IMR-90 (cell line): ENCODE measurements around the gene ITPRID1. TPM values are rescaled to one million over a fixed set of nuclear protein-coding genes. Genes with fewer than 3 reads are reported as not detected.

Experiments
- ATAC-seq: fragments of 200-7000 bp; cut with Tn5 transposase; 2 replicates; pipeline ENCODE4 v1.9.1; 2020; ENCODE audit warnings: low read depth, mild to moderate bottlenecking, moderate library complexity
- BruUV-seq: library from RNA; stranded (reverse); fragments of 400-500 nt; replicated peaks from 2 replicates; lab custom pipeline; 2021; lab: Mats Ljungman, UMichigan
- CTCF ChIA-PET: fragments of 300-600 bp; formaldehyde crosslinking; extraction: SDS; loops from one replicate; lab custom pipeline; 2021; ENCODE audit warnings: antibody characterized with exemption; lab: Yijun Ruan, JAX
- POLR2A ChIA-PET: fragments of 300-600 bp; sonication (Branson Sonifier 250); formaldehyde crosslinking; loops from one replicate; lab custom pipeline; 2022; ENCODE audit warnings: antibody characterized with exemption; ENCODE audit not compliant: unreplicated experiment; lab: Charles Lee
- DNase-seq: peaks from one replicate; pipeline ENCODE4 v3.0.0; 2013
- H2AFZ ChIP-seq: replicated peaks from 2 replicates; pipeline ENCODE3; 2013; ENCODE audit warnings: low read length, mild to moderate bottlenecking; ENCODE audit not compliant: poor library complexity
- H2AK5ac ChIP-seq: 2 replicates; pipeline ENCODE4 v1.6.1; 2013; ENCODE audit warnings: low read depth, low read length, inconsistent platforms
- H2AK9ac ChIP-seq: replicated peaks from 2 replicates; pipeline ENCODE3; 2013; ENCODE audit warnings: mild to moderate bottlenecking, low read depth, low read length, moderate library complexity; ENCODE audit not compliant: poor library complexity
- H2BK120ac ChIP-seq: 2 replicates; pipeline ENCODE4 v1.6.1; 2013; ENCODE audit warnings: low read depth, low read length, inconsistent platforms
- H2BK15ac ChIP-seq: 3 replicates; pipeline ENCODE4 v1.6.1; 2013; ENCODE audit warnings: low read depth, low read length, inconsistent platforms
- H2BK20ac ChIP-seq: 2 replicates; pipeline ENCODE4 v1.6.1; 2013; ENCODE audit warnings: low read depth, mild to moderate bottlenecking, inconsistent platforms, low read length, moderate library complexity
- H2BK5ac ChIP-seq: 2 replicates; pipeline ENCODE4 v1.6.1; 2013; ENCODE audit warnings: mild to moderate bottlenecking, low read depth, low read length, inconsistent platforms; ENCODE audit not compliant: poor library complexity, severe bottlenecking
- H3K14ac ChIP-seq: replicated peaks from 2 replicates; pipeline ENCODE4 v1.6.1; 2013; ENCODE audit warnings: low read depth, low read length, inconsistent platforms
- H3K18ac ChIP-seq: 2 replicates; pipeline ENCODE4 v1.6.1; 2013; ENCODE audit warnings: low read depth, low read length, control low read depth
- H3K23ac ChIP-seq: 2 replicates; pipeline ENCODE4 v1.6.1; 2013; ENCODE audit warnings: low read depth, low read length, inconsistent platforms
- H3K27ac ChIP-seq: 2 replicates; pipeline ENCODE4 v1.5.1; 2013; ENCODE audit warnings: mild to moderate bottlenecking, control low read depth, low read length; ENCODE audit not compliant: insufficient read depth
- H3K27me3 ChIP-seq: 2 replicates; pipeline ENCODE4 v1.6.1; 2013; ENCODE audit warnings: low read length; ENCODE audit not compliant: control insufficient read depth, insufficient read depth
- H3K36me3 ChIP-seq: 2 replicates; pipeline ENCODE4 v1.6.1; 2013; ENCODE audit warnings: low read length, mixed read lengths; ENCODE audit not compliant: control insufficient read depth, insufficient read depth
- H3K4ac ChIP-seq: 2 replicates; pipeline ENCODE4 v1.6.1; 2013; ENCODE audit warnings: low read depth, low read length, inconsistent platforms
- H3K4me1 ChIP-seq: 2 replicates; pipeline ENCODE4 v1.6.1; 2013; ENCODE audit warnings: low read length, mixed read lengths; ENCODE audit not compliant: control insufficient read depth, insufficient read depth
- H3K4me2 ChIP-seq: 2 replicates; pipeline ENCODE4 v1.6.1; 2013; ENCODE audit warnings: low read depth, mild to moderate bottlenecking, control low read depth, low read length, moderate library complexity
- H3K4me3 ChIP-seq: 2 replicates; pipeline ENCODE4 v1.5.1; 2013; ENCODE audit warnings: low read depth, mild to moderate bottlenecking, control low read depth, low read length, moderate library complexity; ENCODE audit not compliant: insufficient read depth
- H3K56ac ChIP-seq: 2 replicates; pipeline ENCODE4 v1.6.1; 2013; ENCODE audit warnings: low read length, inconsistent platforms; ENCODE audit not compliant: insufficient read depth; ENCODE audit errors: extremely low read depth
- H3K79me1 ChIP-seq, 2 experiments: 2 replicates each; pipeline ENCODE4 v1.6.1; 2013; ENCODE audit warnings: low read length in 2 of 2, inconsistent platforms in 1 of 2, low read depth in 1 of 2
- H3K9ac ChIP-seq: 2 replicates; pipeline ENCODE4 v1.6.1; 2013; ENCODE audit warnings: low read depth, low read length, control low read depth
- H3K9me1 ChIP-seq: 2 replicates; pipeline ENCODE4 v1.6.1; 2013; ENCODE audit warnings: low read length, inconsistent platforms; ENCODE audit not compliant: insufficient read depth
- H3K9me3 ChIP-seq: 2 replicates; pipeline ENCODE4 v1.6.1; 2013; ENCODE audit warnings: low read length; ENCODE audit not compliant: control insufficient read depth, insufficient read depth
- H4K20me1 ChIP-seq: 2 replicates; pipeline ENCODE4 v1.6.1; 2013; ENCODE audit warnings: low read length, inconsistent platforms; ENCODE audit not compliant: insufficient read depth
- H4K5ac ChIP-seq: 2 replicates; pipeline ENCODE4 v1.6.1; 2013; ENCODE audit warnings: mild to moderate bottlenecking, low read depth, low read length, control low read depth
- H4K8ac ChIP-seq, 2 experiments: 2 replicates each; pipeline ENCODE4 v1.6.1; 2013; ENCODE audit warnings: low read depth in 2 of 2, low read length in 2 of 2, control low read depth in 1 of 2, inconsistent platforms in 1 of 2
- H4K91ac ChIP-seq: 2 replicates; pipeline ENCODE4 v1.6.1; 2013; ENCODE audit warnings: low read depth, low read length, inconsistent platforms; ENCODE audit not compliant: insufficient read depth
- BHLHE40 ChIP-seq: fragments of 150-350 bp; IDR thresholded peaks from 2 replicates; pipeline ENCODE4 v1.6.1; 2016; ENCODE audit warnings: mild to moderate bottlenecking, low read depth, low read length
- CEBPB ChIP-seq: IDR thresholded peaks from 2 replicates; pipeline ENCODE4 v1.6.1; 2012; ENCODE audit warnings: low read depth, low read length, improper control_type of control experiment
- CTCF ChIP-seq: conservative IDR thresholded peaks from 2 replicates; pipeline ENCODE4 v1.5.1; 2012; ENCODE audit warnings: mild to moderate bottlenecking, low read depth, low read length, improper control_type of control experiment
- ELK1 ChIP-seq: fragments of 150-350 bp; IDR thresholded peaks from 2 replicates; pipeline ENCODE4 v1.6.1; 2016; ENCODE audit warnings: low read depth, mild to moderate bottlenecking, low read length, moderate library complexity, borderline replicate concordance
- FOS ChIP-seq: fragments of 150-350 bp; IDR thresholded peaks from 2 replicates; pipeline ENCODE4 v1.6.1; 2016; ENCODE audit warnings: low read depth, low read length
- MAFK ChIP-seq: IDR thresholded peaks from 2 replicates; pipeline ENCODE4 v1.6.1; 2012; ENCODE audit warnings: low read depth, low read length, improper control_type of control experiment
- NFE2L2 ChIP-seq: fragments of 150-350 bp; IDR thresholded peaks from 2 replicates; pipeline ENCODE4 v1.6.1; 2016; ENCODE audit warnings: low read depth, mild to moderate bottlenecking, low read length
- POLR2A ChIP-seq: IDR thresholded peaks from 2 replicates; pipeline ENCODE4 v1.6.1; 2012; ENCODE audit warnings: mild to moderate bottlenecking, low read depth, low read length
- RCOR1 ChIP-seq: IDR thresholded peaks from 2 replicates; pipeline ENCODE4 v1.6.1; 2012; ENCODE audit warnings: mild to moderate bottlenecking, low read length, improper control_type of control experiment; ENCODE audit not compliant: insufficient replicate concordance
- RFX5 ChIP-seq: IDR thresholded peaks from 2 replicates; pipeline ENCODE4 v1.8.0; 2012; ENCODE audit warnings: low read depth, mild to moderate bottlenecking, low read length, moderate library complexity
- SMC3 ChIP-seq: fragments of 150-350 bp; IDR thresholded peaks from 2 replicates; pipeline ENCODE4 v1.6.1; 2016; ENCODE audit warnings: low read depth, mild to moderate bottlenecking, antibody characterized with exemption, low read length, moderate library complexity
- dilution Hi-C: fragments of 300-500 bp; cut with HindIII; formaldehyde crosslinking; loops from one replicate; pipeline ENCODE4 v1.14.3; 2018; ENCODE audit warnings: low sequenced_read_pairs; ENCODE audit not compliant: unreplicated experiment
- in situ Hi-C: fragments of 300-500 bp; cut with MboI; formaldehyde crosslinking; loops from 3 replicates; pipeline ENCODE4 v1.14.3; 2019; ENCODE audit warnings: low sequenced_read_pairs, inconsistent platforms, mixed read lengths
- intact Hi-C: fragments of 100-400 bp; cut with micrococcal nuclease; formaldehyde crosslinking; loops from 2 replicates; pipeline ENCODE4 v1.10.0; 2022
- polyA plus RNA-seq, 3 experiments: library from polyadenylated mRNA; depleted of rRNA; stranded (reverse); fragments of >200 nt; gene quantifications; 2 replicates each; pipeline ENCODE4 v1.2.3, GENCODE V29; 2012; ENCODE audit warnings: low replicate concordance in 1 of 3
- total RNA-seq: library from RNA; depleted of rRNA; stranded (reverse); fragments of >200 nt; gene quantifications from 2 replicates; pipeline ENCODE4 v1.2.3, GENCODE V29; 2012

Gene ITPRID1
- total and polyA plus RNA-seq, 2 of the 4 experiments (the other 2 are of a cell fraction): not detected

- Histone ChIP-seq H3K14ac (no peak overlapping the region), H2BK5ac (no peak overlapping the region), H3K9ac (no peak overlapping the region), H3K4ac (no peak overlapping the region), H3K9me3 (no peaks in the 10 kb centered on the region), H3K4me2 (no peak overlapping the region), H4K8ac (no peak overlapping the region), H2AFZ (no peak overlapping the region), H2BK15ac (no peak overlapping the region), H3K9me1 (no peaks in the 10 kb centered on the region), H3K4me1 (no peaks in the 10 kb centered on the region), H3K27me3 (no peaks in the 10 kb centered on the region), H3K23ac (no peak overlapping the region), H4K20me1 (no peaks in the 10 kb centered on the region), H2AK9ac (no peak overlapping the region), H3K27ac (no peak overlapping the region), H2BK120ac (no peak overlapping the region), H3K36me3 (no peaks in the 10 kb centered on the region), H4K91ac (no peak overlapping the region), H4K5ac (no peak overlapping the region), H3K4me3 (no peak overlapping the region), H2BK20ac (no peak overlapping the region), H3K79me1 (no peaks in the 10 kb centered on the region), H3K18ac (no peak overlapping the region), H2AK5ac (no peak overlapping the region), H3K56ac (no peak overlapping the region)
- ChIA-PET CTCF (no interaction called here), POLR2A (no interaction called here)
- intact Hi-C loops (no loop called here), dilution Hi-C loops (no loop called here), in situ Hi-C loops (no loop called here)
- BruUV-seq: no TSS peak
- no peak for TF ChIP-seq RFX5
- no peak for TF ChIP-seq CTCF
- TF ChIP-seq POLR2A: no peak
- no peak for TF ChIP-seq BHLHE40
- TF ChIP-seq CEBPB: no peak
- TF ChIP-seq MAFK: no peak
- TF ChIP-seq NFE2L2: no peak
- TF ChIP-seq RCOR1: no peak
- no peak for TF ChIP-seq SMC3
- TF ChIP-seq FOS: no peak
- TF ChIP-seq ELK1: no peak
- ATAC-seq: no peak
- DNase-seq: no peak
Measured at GRCh38 chr7:31583942-31584341, 70.1 kb downstream of the ITPRID1 start.
